Endodermal cell (in vitro differentiated cells): ENCODE measurements around the gene CFL1. TPM values are rescaled to one million over a fixed set of nuclear protein-coding genes. Genes with fewer than 3 reads are reported as not detected.
A peak's percentile ranks its signal among the peaks of the same experiment; 100 is the strongest.

Source experiments
- DNase-seq: peaks from one replicate; pipeline ENCODE4 v3.0.0-alpha.2; 2017
- H3K27ac ChIP-seq: 2 replicates; pipeline ENCODE4 v1.5.1; 2013; ENCODE audit warnings: mild to moderate bottlenecking, low read depth, low read length, moderate library complexity
- H3K27me3 ChIP-seq: 2 replicates; pipeline ENCODE4 v1.6.1; 2013; ENCODE audit warnings: mild to moderate bottlenecking, low read length, moderate library complexity; ENCODE audit not compliant: insufficient read depth, control insufficient read depth, poor library complexity, severe bottlenecking
- H3K36me3 ChIP-seq: 2 replicates; pipeline ENCODE4 v1.7.0; 2013; ENCODE audit warnings: mild to moderate bottlenecking, low read length, moderate library complexity; ENCODE audit not compliant: control insufficient read depth, insufficient read depth
- H3K4me1 ChIP-seq: one replicate; pipeline ENCODE4 v1.7.0; 2013; ENCODE audit warnings: low read length; ENCODE audit not compliant: control insufficient read depth, insufficient read depth
- H3K4me3 ChIP-seq: 2 replicates; pipeline ENCODE4 v1.5.1; 2013; ENCODE audit warnings: mild to moderate bottlenecking, low read length, moderate library complexity
- H3K9ac ChIP-seq: 2 replicates; pipeline ENCODE4 v1.6.1; 2013; ENCODE audit warnings: mild to moderate bottlenecking, low read length, moderate library complexity; ENCODE audit not compliant: poor library complexity, severe bottlenecking; ENCODE audit errors: extremely low read depth
- H3K9me3 ChIP-seq: 2 replicates; pipeline ENCODE4 v1.6.1; 2013; ENCODE audit warnings: mild to moderate bottlenecking, low read length, moderate library complexity; ENCODE audit not compliant: control insufficient read depth
- H3K27ac Mint-ChIP-seq: 2 replicates; pipeline ENCODE4 v1.8.0; 2020; ENCODE audit warnings: mixed read lengths
- H3K27me3 Mint-ChIP-seq: 2 replicates; pipeline ENCODE4 v1.8.0; 2021; ENCODE audit warnings: mild to moderate bottlenecking, mixed read lengths; ENCODE audit not compliant: insufficient read depth
- H3K36me3 Mint-ChIP-seq: 2 replicates; pipeline ENCODE4 v1.8.0; 2020; ENCODE audit warnings: low read depth, mixed read lengths
- H3K4me1 Mint-ChIP-seq: 2 replicates; pipeline ENCODE4 v1.8.0; 2020; ENCODE audit warnings: mixed read lengths
- H3K4me3 Mint-ChIP-seq: 2 replicates; pipeline ENCODE4 v1.8.0; 2020; ENCODE audit warnings: mild to moderate bottlenecking, moderate library complexity, mixed read lengths
- H3K9me3 Mint-ChIP-seq: 2 replicates; pipeline ENCODE4 v1.8.0; 2020; ENCODE audit warnings: mild to moderate bottlenecking, mixed read lengths
- CTCF ChIP-seq: fragments of 200-600 bp; sonication (generic); conservative IDR thresholded peaks from 2 replicates; pipeline ENCODE4 v1.5.0; 2021; ENCODE audit warnings: antibody characterized with exemption, mild to moderate bottlenecking
- WGBS, 2 experiments: methylation state at CpG; one replicate each; pipeline versions ENCODE4 v1.1.5 to v1.1.7; 2013; ENCODE audit warnings: missing lambda C conversion rate in 2 of 2, mixed read lengths in 1 of 2; ENCODE audit not compliant: insufficient coverage in 1 of 2, insufficient read length in 1 of 2; 5-methylcytosine and 5-hydroxymethylcytosine counted together
- total RNA-seq, 2 donors: library from RNA; stranded (reverse); fragmentation: NEBNext Ultra II Directional in 1 of 2; extraction: Animal tissue kit (Norgen Biotek cat#: 25700) in 1 of 2; gene quantifications; 2 replicates in 1 of 2; 3 replicates in 1 of 2; pipeline ENCODE4 v1.2.1, GENCODE V29; 2021

CFL1 gene
- total RNA-seq, 2 donors from 2014 or later = 1,218 to 1,284 TPM

- Mint-ChIP-seq H3K27ac (peak overlapping the region; percentile 91), H3K36me3 (peaks cover 55% of the 10 kb centered on the region), H3K9me3 (no peaks in the 10 kb centered on the region), H3K4me1 (peaks cover 15% of the 10 kb centered on the region), H3K4me3 (peak overlapping the region; percentile 88), H3K27me3 (no peaks in the 10 kb centered on the region)
- TF ChIP-seq CTCF = no peak
- Histone ChIP-seq H3K9ac (peak overlapping the region; percentile 86), H3K27ac (no peak overlapping the region), H3K4me1 (no peaks in the 10 kb centered on the region), H3K27me3 (no peaks in the 10 kb centered on the region), H3K9me3 (peaks cover 7% of the 10 kb centered on the region), H3K36me3 (peaks cover 61% of the 10 kb centered on the region), H3K4me3 (peak overlapping the region; percentile 97)
- DNase-seq = no peak
- WGBS, 2 experiments = 92 to 94% methylated on average over 10 to 15 of the region's 15 CpGs
Observed at GRCh38 chr11:65855927-65856363, 2.0 kb downstream of the CFL1 start.

- no peaks in the 10 kb centered on the region for H3K9me3 Mint-ChIP-seq
- Histone ChIP-seq H3K27me3 (no peaks in the 10 kb centered on the region), H3K27ac (no peak overlapping the region), H3K4me3 (peak overlapping the region; percentile 97), H3K36me3 (peaks cover 61% of the 10 kb centered on the region), H3K9me3 (peaks cover 7% of the 10 kb centered on the region), H3K9ac (no peak overlapping the region), H3K4me1 (no peaks in the 10 kb centered on the region)
- DNase-seq = no peak
- peak overlapping the region; percentile 44 for H3K27ac Mint-ChIP-seq
- no peaks in the 10 kb centered on the region for H3K27me3 Mint-ChIP-seq
- peak overlapping the region; percentile 88 for H3K4me3 Mint-ChIP-seq
- peaks cover 56% of the 10 kb centered on the region for H3K36me3 Mint-ChIP-seq
- H3K4me1 Mint-ChIP-seq = peaks cover 15% of the 10 kb centered on the region
- TF ChIP-seq CTCF = no peak
- WGBS, 2 experiments = 97% methylated on average over 10 to 14 of the region's 15 CpGs
Observed at GRCh38 chr11:65854852-65855837, 2.8 kb downstream of the CFL1 start.

DNA sequence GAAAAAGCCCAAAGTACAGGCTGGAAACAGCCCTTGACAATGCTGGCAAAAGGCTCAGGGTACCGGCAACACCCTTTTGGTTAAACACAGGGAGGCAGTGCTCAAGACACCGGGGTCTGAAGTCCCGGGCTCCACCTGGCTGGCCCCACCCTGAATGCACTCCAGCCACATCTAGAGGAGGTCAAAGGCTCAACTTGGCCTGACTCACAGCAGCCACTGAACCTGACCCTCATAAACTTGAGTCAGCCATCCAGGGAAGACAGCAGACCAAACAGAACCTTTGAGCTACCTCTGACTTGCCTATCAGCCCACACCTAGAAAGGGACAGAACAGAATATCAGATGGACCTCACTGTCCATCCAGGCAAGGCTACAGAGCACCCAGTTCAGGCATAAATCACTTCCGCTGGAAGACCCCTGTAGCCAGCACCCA, 3.8 kb downstream of the CFL1 start:
- 90 to 100% methylated on average over 4 of the region's 4 CpGs for WGBS, 2 experiments
- no peak overlapping the region for H3K9ac ChIP-seq
- peaks cover 61% of the 10 kb centered on the region for H3K36me3 ChIP-seq
- DNase-seq = no peak
- no peaks in the 10 kb centered on the region for H3K4me1 ChIP-seq
- H3K27ac ChIP-seq = no peak overlapping the region
- H3K9me3 Mint-ChIP-seq = no peaks in the 10 kb centered on the region
- peak overlapping the region; percentile 76 for H3K27ac Mint-ChIP-seq
- H3K27me3 ChIP-seq = no peaks in the 10 kb centered on the region
- H3K36me3 Mint-ChIP-seq = peaks cover 56% of the 10 kb centered on the region
- H3K4me3 ChIP-seq = no peak overlapping the region
- H3K9me3 ChIP-seq = peaks cover 7% of the 10 kb centered on the region
- peak overlapping the region; percentile 88 for H3K4me3 Mint-ChIP-seq
- H3K4me1 Mint-ChIP-seq = peaks cover 10% of the 10 kb centered on the region
- H3K27me3 Mint-ChIP-seq = no peaks in the 10 kb centered on the region
- no peak for TF ChIP-seq CTCF
